T-helper 2 cell (primary cell): ENCODE results near the gene EXOSC2.
A peak's percentile ranks its signal among the peaks of the same experiment; 100 is the strongest.
"Not testable (repeated sequence)": the region's sequence is repeated elsewhere in the genome, so short reads cannot be mapped to it uniquely, and the experiment has no call there.

Experiments used
- DNase-seq, 5 experiments: peaks; one replicate each; pipeline versions ENCODE4 v3.0.0 to v3.0.0-alpha.2; 2012 to 2022

The EXOSC2 gene

DNA sequence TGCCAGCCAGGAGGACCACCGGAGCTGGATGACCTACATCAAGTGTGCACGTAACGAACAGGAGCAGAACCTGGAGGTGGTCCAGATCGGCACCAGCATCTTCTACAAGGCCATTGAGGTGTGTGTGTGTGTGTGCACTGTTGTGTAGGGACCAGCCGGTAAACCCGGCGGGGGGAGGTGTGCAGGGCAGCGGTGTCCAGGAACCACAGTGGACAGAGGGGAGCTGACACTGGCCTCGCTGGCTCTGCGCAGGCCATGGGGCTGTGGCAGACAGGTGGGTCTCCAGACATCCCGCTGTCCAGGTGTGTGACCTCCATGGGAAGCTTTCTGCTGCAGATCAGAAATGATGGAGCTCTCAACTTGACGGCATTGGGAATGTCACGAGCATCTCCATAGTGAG lies 25.4 kb upstream of the EXOSC2 start:
- no peak for DNase-seq

DNA sequence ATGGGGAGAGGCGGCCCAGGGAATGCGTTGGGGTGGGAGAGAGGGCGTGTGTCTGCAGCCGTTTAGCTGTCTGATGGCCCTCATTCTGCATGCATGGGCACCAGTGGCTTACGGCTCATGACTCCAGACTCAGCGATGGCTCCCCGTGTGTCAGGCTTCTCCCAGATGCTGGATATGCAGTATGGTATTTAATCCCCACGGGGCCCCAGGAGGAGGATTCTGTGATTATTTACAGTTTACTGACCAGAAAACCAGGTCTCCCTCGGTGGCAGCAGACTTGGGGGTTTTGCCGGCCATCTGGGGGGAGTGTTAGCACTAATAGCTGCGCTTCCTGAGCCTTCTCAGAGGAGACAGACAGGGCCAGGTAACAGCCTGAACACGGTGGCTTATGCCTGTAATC lies 24.9 kb upstream of the EXOSC2 start:
- no peak for DNase-seq

DNA sequence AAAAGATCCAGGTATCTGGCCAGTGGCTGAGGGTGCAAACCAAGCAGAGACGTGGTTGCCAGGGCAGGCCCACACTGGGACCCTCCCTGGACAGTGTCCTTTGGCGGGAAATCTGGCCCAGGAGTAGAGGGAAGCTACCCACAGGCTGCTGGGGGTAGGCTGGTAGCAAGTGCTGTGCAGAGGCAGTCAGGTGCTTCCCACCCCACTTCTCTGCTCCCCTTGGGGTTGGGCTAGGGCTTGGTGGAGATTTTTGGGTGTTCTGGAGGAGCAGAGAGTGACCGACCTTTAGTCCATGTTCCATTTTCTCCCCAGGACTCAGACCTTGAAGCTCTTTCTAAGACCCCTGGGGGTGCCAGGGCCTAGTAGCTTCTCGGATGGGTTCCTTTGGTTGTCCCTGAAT lies 23.6 kb upstream of the EXOSC2 start:
- no peak for DNase-seq

DNA sequence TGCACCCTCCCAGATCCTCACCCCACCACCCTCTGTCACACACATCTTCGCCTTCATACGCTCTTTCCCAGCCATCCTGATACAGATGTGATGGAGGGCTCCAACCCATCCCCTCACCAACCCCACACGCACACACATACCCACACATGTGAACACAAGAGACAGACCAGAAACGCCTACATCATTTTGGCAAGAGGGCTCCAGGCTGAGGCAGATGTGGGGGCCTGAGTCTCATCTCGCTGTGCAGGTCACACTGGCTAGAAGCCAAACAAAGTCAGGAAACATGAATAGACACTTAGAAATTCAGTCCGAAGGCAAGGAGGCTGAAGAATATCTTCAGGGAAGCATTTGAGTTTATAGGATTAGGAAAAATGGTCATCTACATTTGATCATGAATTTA lies 22.9 kb upstream of the EXOSC2 start:
- DNase-seq = no peak

DNA sequence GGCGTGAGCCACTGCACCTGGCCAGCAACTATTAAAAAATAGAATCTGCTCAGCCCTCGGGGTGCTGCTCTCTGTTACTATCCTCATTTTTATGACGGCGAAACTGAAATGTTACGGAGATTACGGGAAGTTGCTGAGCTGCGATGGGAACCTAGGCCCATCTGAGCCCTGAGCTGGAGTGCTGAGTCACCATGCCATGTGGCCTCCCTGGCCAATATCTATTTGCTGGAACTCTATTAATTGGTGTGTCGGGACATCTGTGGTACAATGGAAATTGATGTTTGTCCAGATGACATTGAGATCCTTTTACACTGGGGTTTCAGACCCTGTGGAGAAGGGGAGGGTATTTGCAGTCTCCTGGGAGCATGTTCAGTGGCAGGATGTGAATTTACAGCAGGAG lies 21.1 kb upstream of the EXOSC2 start:
- DNase-seq = no peak

DNA sequence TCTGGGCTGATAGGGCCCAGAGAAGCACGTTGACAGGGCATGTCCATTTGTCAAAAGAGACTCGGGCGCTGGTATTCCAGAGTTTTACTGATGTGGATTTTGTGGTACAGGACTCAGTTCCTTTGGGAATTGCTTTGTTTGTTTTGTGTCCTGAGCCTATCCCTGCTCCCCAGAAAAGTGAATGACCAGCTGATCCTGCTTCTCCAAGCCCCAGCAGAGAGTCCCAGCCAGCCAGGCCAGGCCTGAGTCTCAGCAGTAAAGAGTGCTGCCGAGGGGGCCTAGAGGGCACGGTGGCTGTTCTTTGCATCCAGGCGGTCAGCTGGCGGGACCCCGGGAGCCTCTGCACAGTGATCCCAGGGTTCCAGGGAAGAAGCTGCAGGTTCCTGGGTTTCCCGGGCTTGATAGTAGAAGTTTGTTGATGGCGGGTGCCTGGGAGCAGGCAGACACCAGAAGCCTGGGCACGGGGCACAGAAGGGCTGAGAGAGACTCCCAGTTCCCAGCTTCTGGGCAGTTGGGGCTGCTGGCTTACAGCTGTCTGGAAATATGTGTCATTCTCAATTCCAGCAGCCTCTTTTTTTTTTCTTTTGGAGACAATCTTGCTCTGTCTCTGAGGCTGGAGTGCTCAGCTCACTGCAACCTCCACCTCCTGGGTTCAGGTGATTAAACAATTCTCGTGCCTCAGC lies 20.5 kb upstream of the EXOSC2 start:
- no peak for DNase-seq

DNA sequence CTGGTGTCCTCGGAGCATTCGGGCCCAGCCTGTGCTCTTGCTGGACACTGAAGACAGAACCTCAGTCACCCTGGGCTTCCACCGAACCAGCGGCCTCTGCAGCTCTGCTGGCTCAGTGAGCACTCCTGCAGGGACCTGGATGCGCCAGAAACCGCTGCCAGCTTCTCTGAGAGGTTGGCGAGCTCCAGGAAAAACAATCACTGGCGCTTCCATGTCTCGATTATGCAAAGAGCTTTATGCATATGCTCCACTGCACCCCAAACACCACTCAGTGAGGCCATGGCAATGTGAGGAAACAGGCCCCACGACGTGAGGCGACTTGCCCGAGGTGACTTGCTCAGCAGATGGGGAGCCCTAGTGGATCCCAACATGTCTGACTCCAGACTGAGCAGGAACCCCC lies 18.2 kb upstream of the EXOSC2 start:
- no peak for DNase-seq

DNA sequence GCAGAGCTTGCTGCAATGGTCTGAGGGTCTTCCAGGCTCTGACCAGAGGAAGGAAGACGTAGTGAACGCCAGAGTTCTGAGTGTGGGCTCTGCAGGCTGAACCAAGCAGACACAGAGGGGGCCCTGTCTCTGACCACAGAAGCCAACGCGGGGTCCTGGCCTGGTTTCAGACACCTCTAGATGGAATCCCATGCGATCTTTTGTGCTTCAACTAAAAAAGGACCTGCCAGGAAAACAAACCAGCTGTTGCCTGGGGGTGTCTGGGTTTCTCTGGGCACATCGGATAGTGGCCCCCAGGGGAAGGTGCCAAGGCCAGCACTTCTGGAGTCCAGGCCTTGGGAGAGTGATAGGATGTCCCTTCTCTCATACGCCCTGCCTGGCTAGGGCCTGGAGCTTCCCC lies 16.3 kb upstream of the EXOSC2 start:
- no peak for DNase-seq

DNA sequence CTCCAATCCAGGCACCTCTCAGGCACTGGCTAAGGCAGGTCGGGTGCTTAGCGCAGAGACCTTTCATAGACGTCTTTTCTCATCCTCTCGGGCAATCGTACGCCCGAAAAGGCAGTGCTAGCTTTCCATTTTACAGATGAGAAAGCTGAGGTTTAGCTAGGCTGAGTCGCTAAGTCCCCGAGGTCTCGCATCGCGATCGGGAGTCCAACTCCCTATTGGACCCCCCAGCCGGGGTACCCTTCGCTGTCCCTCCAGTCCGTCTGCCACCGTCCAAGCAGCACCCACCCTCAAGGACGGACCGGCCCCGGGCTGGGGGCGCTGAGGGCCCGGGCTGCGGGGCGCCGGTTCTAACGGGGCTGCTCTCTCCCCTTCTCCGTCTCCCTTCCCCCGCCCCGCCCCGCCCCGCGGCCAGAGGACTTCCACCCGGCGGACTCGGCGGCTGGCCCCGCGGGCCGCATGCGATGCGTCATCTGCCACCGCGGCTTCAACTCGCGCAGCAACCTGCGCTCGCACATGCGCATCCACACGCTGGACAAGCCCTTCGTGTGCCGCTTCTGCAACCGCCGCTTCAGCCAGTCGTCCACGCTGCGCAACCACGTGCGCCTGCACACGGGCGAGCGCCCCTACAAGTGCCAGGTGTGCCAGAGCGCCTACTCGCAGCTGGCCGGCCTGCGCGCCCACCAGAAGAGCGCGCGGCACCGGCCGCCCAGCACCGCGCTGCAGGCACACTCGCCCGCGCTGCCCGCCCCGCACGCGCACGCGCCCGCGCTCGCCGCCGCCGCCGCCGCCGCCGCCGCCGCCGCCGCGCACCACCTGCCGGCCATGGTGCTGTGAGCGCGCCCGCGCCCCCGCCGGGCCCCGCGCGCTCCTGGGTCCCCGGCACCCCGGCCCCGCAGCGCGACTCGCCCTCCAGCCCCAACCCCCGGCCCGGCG lies 12.5 kb upstream of the EXOSC2 start:
- DNase-seq = peak in 4 of 5 experiments; percentile 31 to 65 (median 40)

DNA sequence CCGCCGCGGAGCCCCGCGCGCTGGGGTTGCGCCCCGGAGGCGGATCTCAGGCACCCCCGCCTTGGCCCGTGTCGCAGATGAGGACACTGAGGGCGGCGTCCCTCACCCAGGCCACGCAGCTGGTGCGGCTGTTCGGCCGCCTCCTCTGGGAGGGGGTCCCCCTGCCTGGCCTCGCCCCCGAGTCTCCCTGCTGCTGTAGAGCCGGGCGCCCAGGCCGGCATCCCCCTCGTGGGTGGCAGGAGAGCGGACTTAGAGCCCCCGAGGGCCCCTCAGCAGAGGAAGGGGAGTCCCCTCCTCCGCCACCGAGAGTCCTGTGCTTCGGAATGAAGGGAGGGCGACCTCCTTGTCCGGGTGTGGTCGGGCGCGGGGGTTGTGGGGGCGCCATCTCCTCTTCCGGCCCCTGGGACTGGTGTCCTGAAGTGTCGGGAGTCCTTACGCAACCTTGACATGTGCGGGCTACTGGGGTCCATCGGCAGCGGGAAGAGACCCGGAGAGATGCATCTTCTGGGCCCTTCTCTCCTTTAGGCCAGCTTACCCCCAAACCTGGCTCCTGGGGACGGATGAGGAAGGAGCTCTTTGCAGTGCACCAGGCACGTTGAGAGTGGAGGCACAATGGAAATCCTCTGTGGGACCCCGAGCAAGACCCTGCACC lies 11.7 kb upstream of the EXOSC2 start:
- peak in 1 of 5 experiments; percentile 13 for DNase-seq

DNA sequence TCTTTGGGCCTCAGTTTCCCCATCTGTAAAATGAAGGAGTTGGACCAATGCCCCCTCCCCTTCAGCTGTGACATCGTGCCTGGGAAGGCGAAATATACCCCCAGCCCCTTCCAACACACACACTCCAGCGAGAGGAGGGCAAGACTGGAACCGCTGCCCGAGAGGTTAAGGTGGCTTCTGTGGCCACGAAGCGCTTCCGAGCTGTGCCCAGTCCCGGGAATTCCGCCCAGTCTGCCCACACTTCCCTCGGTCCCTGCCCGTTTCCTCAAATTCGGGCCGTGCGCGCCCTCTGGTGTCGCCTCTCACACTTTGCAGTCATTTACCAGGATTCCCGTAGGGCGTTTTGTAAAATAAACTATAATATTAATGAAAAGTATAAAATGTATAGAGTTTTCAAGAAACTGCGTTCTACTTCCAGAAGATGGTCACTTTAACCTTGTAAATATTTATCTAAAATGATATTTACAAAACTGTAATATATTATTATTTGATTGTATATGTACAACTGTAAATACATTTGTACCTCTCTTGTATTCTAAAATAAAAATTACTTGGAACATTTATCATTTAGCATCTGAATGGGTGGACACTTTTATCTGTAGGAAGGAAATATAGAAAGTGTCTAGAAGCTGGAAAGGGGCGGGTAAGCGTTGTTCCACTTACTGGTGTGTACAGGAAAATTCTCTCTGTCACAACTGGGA lies 11.0 kb upstream of the EXOSC2 start:
- DNase-seq = peak in 4 of 5 experiments; percentile 10 to 45 (median 38)

DNA sequence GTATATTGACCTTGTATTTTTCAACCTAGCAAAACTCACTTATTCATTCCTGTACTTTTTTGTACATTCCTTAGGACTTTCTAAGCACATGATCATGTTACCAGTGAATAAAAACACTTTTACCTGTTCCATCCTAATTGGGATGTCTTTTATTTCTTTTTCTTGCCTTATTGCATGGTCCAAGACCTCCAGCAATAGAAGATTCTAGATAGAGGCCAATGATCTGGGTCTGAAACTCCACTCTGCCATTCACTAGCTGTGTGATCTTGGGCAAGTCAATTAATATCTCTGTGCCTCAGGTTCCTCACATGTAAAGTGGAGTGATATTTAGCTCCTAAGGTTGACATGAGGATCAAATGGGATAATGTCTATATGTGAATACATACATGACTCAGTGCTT lies 8.5 kb upstream of the EXOSC2 start:
- DNase-seq = no peak

DNA sequence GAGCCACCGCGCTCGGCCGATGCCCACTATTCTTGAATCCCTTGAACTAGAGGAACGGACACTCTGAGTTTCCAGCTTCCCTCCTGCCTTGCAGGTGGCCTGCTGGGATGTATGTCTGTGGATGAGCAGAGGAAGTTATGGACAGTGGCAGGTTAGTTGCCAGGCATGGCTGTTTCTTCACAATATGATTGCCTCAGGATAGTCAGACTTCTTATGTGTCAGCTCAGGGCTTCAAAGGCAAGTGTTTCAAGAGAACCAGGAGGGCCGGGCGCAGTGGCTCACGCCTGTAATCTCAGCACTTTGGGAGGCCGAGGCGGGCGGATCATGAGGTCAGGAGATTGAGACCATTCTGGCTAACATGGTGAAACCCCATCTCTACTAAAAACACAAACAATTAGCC lies 7.6 kb upstream of the EXOSC2 start:
- not testable (repeated sequence) for DNase-seq

DNA sequence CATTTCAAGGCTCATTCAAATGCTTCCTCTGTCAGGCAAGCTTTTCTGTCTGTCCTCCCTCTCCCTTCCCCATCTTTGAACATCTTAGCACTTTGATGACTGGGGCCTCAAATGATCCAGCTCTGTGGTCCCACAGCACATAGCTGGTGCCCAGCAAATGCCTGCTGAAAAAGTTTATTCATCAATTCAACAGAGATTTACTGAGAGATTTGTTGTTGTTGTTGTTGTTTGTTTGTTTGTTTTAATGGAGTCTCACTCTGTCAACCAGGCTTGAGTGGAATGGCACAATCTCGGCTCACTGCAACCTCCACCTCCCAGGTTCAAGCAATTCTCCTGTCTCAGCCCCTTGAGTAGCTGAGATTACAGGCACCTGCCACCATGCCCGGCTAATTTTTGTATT lies 6.0 kb upstream of the EXOSC2 start:
- DNase-seq = no peak

DNA sequence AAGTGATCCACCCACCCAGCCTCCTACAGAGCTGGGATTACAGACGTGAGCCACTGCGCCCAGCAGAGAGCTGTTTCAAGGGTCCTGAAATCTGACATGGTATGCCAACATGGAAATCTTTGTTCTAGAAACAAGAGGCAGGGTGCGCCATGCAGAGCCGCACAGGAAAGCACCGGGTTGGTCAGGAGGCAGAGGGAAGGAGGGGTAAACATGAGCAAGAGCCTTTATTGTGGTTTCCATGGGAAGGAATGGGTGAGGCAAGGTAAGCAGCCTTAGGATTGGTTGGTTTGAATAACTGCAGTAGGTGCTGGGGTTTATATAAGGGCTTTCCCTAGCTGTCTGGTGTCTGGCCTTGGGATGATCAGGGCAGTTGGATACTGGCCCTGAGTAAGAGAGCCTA lies 5.5 kb upstream of the EXOSC2 start:
- DNase-seq = no peak

DNA sequence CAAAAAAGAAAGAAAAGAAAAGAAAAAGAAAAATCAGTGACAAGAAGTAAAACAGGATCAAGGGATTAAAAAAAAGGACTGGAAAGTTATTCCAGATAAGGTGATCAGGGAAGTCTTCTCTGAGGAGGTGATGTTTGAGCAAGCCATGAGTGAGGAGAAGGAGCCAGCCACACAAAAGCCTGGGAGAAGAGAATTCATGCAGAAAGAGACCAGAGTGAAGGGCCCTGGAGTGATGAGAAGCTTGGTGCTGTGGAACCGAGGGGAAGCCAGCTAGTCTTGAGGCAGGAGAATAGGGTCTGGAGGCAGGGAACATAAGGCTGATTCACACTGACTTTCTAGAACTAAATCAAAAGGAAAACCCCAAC lies 4.0 kb upstream of the EXOSC2 start:
- DNase-seq = no peak

DNA sequence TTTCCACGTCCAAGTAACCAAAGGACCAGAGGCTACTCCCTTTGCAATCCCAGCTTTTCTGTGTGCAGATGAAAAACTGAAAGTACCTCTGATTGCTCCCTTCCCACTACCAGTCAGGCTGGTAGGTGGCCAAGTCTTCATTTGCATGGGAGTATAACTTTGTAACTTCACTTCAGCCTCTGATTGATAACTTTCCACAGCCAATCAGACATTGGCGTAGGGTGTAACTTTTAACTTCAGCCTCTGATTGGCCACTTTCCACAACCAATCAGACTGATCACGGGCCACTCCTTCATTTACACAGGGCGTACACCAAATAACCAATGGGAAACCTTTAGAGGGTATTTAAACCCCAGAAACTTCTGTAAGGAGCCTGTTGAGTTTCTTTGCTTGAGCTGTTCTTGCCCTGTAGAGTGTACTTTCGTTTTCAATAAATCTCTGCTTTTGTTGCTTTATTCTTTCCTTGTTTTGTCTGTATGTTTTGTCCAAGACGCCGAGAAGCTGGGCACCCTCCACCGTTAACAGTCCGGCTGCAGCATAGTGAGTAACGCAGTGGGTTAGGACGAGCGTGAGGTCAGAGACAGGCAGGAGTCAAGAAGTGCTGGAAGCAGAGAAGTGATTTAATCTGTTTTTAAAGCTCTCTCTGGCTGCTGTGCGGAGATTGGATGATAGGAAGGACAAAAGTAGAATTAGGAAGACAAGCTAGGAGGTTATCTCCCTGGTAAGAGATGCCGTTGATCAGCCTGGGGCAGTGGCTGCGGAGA lies 3.5 kb upstream of the EXOSC2 start:
- DNase-seq = peak in 1 of 5 experiments; percentile 63

DNA sequence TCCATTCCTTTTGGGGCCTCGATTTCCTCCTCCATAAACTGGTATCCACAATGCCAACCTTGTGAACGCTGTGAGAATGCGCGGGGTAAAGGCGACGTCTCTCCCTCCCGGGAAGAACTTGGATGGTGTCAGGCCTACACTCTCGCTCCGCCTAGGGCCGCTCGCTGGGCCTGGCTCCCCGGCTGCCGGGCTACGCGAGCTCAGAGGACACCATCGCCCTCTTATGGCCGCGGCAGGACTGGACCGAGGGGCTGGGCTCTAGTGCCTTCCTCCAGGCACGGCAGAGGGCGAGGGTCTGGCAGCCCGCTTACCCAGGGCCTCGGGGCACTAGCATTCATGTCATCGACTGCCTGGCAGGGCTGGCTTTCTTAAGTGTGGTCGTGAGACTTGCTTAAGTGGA lies 1.3 kb upstream of the EXOSC2 start:
- DNase-seq = peak in 1 of 5 experiments; percentile 23

DNA sequence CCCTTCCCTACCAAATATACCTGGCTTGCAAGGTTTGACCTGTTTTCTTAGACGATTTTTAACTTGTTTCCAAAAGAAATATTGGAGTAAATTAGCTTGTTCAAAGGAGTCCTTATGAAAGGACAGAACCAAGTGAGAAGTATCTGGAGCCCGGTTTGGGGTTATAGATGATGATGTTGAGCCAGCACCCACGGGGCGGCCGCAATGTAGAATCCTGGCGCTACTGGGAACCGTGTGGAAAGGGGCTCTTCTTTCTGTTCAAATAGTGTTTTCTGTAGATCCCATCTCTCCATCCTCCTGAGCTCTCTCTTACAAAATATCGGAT lies 517 bp upstream of the EXOSC2 start:
- no peak for DNase-seq

DNA sequence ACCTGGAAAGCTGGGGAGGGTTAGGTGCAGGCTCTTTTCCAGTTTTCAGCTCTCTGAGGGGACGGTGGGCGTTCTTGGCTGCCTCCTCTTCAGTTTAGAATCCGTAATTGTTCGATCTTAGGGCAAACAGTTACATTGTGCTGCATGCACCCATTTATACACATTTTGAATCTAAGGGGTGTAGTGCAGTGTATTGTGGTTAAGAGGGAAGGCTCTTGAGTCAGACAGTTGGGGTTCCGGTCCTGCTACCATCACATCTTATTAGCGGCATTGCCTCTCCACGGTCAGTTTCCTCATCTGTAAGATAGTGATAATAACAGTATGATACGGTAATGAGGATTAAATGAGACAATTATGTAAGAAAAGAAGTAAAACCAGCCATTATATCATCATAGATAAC lies 625 bp downstream of the EXOSC2 start:
- peak in 1 of 5 experiments; percentile 54 for DNase-seq

DNA sequence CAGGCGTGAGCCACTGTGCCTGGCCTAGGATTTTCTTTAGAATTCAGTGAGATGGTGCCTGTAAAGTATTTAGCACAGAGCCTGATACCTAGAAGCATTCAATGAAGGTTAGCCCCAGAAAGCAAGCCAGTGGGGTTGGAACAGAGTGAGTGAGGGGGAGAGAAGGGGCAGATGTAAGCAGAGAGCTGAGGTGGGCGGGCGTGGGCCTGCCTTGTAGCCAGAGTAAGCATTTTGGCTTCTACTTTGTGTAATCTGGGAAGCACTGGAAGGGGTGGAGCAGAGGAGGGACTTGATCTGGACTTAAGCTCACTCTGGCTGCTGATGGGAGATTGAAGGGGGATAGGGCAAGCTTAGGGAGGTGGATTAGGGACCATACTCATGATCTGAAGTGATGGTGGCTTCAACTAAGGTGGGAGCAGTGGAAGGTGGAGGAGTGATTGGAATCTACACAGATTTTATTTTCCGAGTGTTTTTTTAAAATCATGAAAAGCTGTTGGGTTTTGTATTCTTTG lies 2.6 kb downstream of the EXOSC2 start:
- no peak for DNase-seq

DNA sequence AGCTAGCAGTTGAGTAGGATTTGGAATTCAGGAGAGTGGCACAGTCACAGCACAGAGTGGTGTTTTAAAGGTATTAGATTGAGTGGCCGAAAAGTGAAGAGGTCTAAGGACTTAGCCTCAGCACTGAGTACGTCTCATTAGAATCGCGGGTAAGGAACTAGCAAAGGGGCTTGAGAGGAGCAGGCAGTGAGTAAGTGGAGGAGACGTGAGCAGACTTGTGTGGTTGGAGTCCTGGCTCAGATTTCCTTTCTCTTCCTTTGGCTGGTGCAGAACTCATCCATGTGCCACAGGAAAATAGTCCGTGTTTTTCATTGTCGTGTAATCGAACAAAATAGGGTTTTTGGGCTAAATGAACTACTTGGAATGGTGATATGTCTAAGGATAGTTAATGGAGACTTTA lies 3.4 kb downstream of the EXOSC2 start:
- DNase-seq = no peak
